Panc1 (cell line): ENCODE measurements around the gene TEX35. TPM values are rescaled to one million over a fixed set of nuclear protein-coding genes. Genes with fewer than 3 reads are reported as not detected.

ENCODE experiments used
- ATAC-seq: fragments of 200-7000 bp; cut with Tn5 transposase; 2 replicates; pipeline ENCODE4 v1.9.1; 2020; ENCODE audit warnings: mild to moderate bottlenecking, moderate library complexity
- BruUV-seq: library from RNA; stranded (reverse); fragments of 400-500 nt; replicated peaks from 2 replicates; lab custom pipeline; 2021; lab: Mats Ljungman, UMichigan
- CTCF ChIA-PET: fragments of 300-600 bp; sonication (Branson Sonifier 250); formaldehyde crosslinking; loops from one replicate; lab custom pipeline; 2022; ENCODE audit warnings: antibody characterized with exemption; lab: Charles Lee
- POLR2A ChIA-PET: fragments of 300-600 bp; sonication (Branson Sonifier 250); formaldehyde crosslinking; loops from one replicate; lab custom pipeline; 2022; ENCODE audit warnings: antibody characterized with exemption; lab: Charles Lee
- DNase-seq: peaks from one replicate; pipeline ENCODE4 v3.0.0-alpha.2; 2010; ENCODE audit warnings: low read depth, low spot score
- H3K27ac ChIP-seq: 2 replicates; pipeline ENCODE4 v1.5.1; 2011; ENCODE audit warnings: mild to moderate bottlenecking, low read length, inconsistent platforms
- H3K27me3 ChIP-seq: fragments of 200-500 bp; sonication (Bioruptor generic); 2 replicates; pipeline ENCODE4 v1.6.0; 2014; ENCODE audit warnings: low read length, inconsistent platforms; ENCODE audit not compliant: control insufficient read depth, insufficient read depth
- H3K36me3 ChIP-seq: fragments of 200-500 bp; sonication (Bioruptor generic); 2 replicates; pipeline ENCODE4 v1.5.1; 2014; ENCODE audit warnings: inconsistent platforms, mild to moderate bottlenecking, low read length, moderate library complexity; ENCODE audit not compliant: control insufficient read depth, insufficient read depth
- H3K4me1 ChIP-seq: 2 replicates; pipeline ENCODE4 v1.5.1; 2011; ENCODE audit warnings: inconsistent platforms, mild to moderate bottlenecking, low read length, moderate library complexity; ENCODE audit not compliant: control insufficient read depth, insufficient read depth
- H3K4me3 ChIP-seq, 2 experiments: 2 replicates each; pipeline ENCODE4 v1.5.1; 2011 to 2012; ENCODE audit warnings: low read depth in 2 of 2, low read length in 2 of 2, mild to moderate bottlenecking in 2 of 2, inconsistent platforms in 1 of 2, moderate library complexity in 1 of 2
- H3K9me3 ChIP-seq: fragments of 200-500 bp; sonication (Bioruptor generic); 2 replicates; pipeline ENCODE4 v1.5.1; 2014; ENCODE audit warnings: low read depth, mild to moderate bottlenecking, inconsistent platforms, low read length, moderate library complexity; ENCODE audit not compliant: control insufficient read depth, insufficient read depth
- CTCF ChIP-seq: fragments of 450-650 bp; IDR thresholded peaks from 2 replicates; pipeline ENCODE4 v1.5.1; 2017; ENCODE audit warnings: mild to moderate bottlenecking
- POLR2AphosphoS5 ChIP-seq: IDR thresholded peaks from 2 replicates; pipeline ENCODE4 v1.6.1; 2012; ENCODE audit warnings: mild to moderate bottlenecking, low read depth, low read length, moderate library complexity
- REST ChIP-seq, 2 experiments: IDR thresholded peaks; 2 replicates each; pipeline ENCODE4 v1.6.1; 2011 to 2012; ENCODE audit warnings: low read depth in 2 of 2, control low read depth in 1 of 2, low read length in 1 of 2, mild to moderate bottlenecking in 1 of 2, moderate library complexity in 1 of 2; ENCODE audit not compliant: insufficient read depth in 1 of 2
- SIN3A ChIP-seq: IDR thresholded peaks from 2 replicates; pipeline ENCODE4 v1.6.1; 2012; ENCODE audit warnings: low read depth, mild to moderate bottlenecking, low read length, moderate library complexity, borderline replicate concordance; ENCODE audit not compliant: insufficient read depth
- TCF7L2 ChIP-seq: IDR thresholded peaks from 2 replicates; pipeline ENCODE4 v1.6.1; 2011; ENCODE audit warnings: mild to moderate bottlenecking, low read depth, low read length, inconsistent platforms
- in situ Hi-C: cut with HindIII; loops from 2 replicates; pipeline ENCODE4 v1.10.0; 2016; ENCODE audit warnings: low sequenced_read_pairs, low pct_unique_long_range_greater_than_20kb
- intact Hi-C: fragments of 100-400 bp; cut with micrococcal nuclease; formaldehyde crosslinking; loops from one replicate; pipeline ENCODE4 v1.10.0; 2022; ENCODE audit not compliant: unreplicated experiment
- total RNA-seq: library from RNA; stranded (reverse); gene quantifications from one replicate; pipeline ENCODE4 v1.2.1, GENCODE V29; 2021; ENCODE audit not compliant: unreplicated experiment

TEX35 gene
- total RNA-seq, 1 experiment from 2014 or later = not detected

GRCh38 chr1:178503849-178504248 is 9.1 kb upstream of the TEX35 start:
- Histone ChIP-seq H3K27me3 (no peaks in the 10 kb centered on the region), H3K4me1 (no peaks in the 10 kb centered on the region), H3K27ac (no peak overlapping the region), H3K4me3 (no peak overlapping the region), H3K9me3 (no peaks in the 10 kb centered on the region), H3K36me3 (no peaks in the 10 kb centered on the region)
- POLR2A ChIA-PET = no interaction called here
- no peak for TF ChIP-seq REST (IDR thresholded peaks at IDR 0.05; ENCODE audit: insufficient read depth in 1 of 2, low read depth in 2 of 2, low read length in 1 of 2)
- no peak for TF ChIP-seq SIN3A
- no peak for TF ChIP-seq CTCF
- no peak for TF ChIP-seq TCF7L2
- no peak for TF ChIP-seq POLR2AphosphoS5
- BruUV-seq = no TSS peak
- DNase-seq = no peak
- intact Hi-C loops (no loop called here), in situ Hi-C loops (no loop called here)
- ATAC-seq = no peak
- CTCF ChIA-PET = no interaction called here

GRCh38 chr1:178504286-178504685 is 8.6 kb upstream of the TEX35 start:
- Histone ChIP-seq H3K36me3 (no peaks in the 10 kb centered on the region), H3K4me3 (no peak overlapping the region), H3K27me3 (no peaks in the 10 kb centered on the region), H3K9me3 (no peaks in the 10 kb centered on the region), H3K27ac (no peak overlapping the region), H3K4me1 (no peaks in the 10 kb centered on the region)
- no TSS peak for BruUV-seq
- TF ChIP-seq POLR2AphosphoS5 (no peak), TCF7L2 (no peak), REST (IDR thresholded peaks at IDR 0.05; ENCODE audit: insufficient read depth in 1 of 2, low read depth in 2 of 2, low read length in 1 of 2) (no peak), CTCF (no peak), SIN3A (no peak)
- POLR2A ChIA-PET = no interaction called here
- CTCF ChIA-PET = no interaction called here
- no peak for ATAC-seq
- in situ Hi-C loops = no loop called here
- DNase-seq = no peak
- intact Hi-C loops = no loop called here
